GM18870 (cell line): ENCODE data around the gene FAM149A.

Experiments
- ATAC-seq: cut with Tn5 transposase; IDR thresholded peaks from one replicate; pipeline ENCODE4 v1.9.1; 2021; ENCODE audit warnings: moderate library complexity; ENCODE audit not compliant: unreplicated experiment

The FAM149A gene

DNA sequence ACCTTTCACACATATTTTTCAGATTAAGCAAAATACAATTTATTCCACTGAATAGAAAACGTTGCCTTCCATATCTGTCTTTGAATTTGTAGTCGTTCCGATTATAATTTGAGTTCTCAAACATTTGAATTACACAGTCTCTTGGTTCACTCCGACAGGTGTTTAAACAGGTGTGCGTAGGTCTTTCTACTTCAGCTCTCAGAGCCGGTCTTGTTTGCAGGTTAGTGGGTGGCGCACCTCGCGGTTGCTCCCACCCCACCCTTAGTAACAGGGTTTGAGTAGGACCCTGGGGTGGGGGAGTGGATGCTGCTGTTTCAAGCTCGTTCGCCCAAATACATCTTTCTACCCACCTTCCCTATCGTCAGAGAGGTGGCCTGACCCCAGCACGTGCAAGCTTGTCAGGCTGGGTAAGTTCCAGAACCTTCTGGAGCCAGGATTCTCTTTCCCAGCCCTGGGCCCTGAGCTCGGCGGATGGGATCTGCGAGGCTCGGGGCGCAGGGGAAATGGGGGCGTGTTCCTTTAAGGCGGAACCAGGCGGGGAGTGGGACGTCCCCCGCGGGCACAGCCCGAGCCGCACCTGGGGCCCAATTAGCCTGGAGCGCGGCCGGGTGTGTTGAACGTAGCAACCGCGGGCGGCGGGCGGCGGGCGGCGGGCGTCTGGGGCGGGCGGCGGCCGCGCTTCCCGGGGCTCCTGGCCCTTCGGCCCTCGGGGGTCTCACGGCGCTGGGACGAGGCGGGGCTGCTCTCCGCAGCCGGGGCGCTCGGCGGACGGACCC, at the start of gene FAM149A:
FAM149A (plus strand) TSS at position 591 of the 776 bp plus-strand sequence.
- no peak for ATAC-seq

DNA sequence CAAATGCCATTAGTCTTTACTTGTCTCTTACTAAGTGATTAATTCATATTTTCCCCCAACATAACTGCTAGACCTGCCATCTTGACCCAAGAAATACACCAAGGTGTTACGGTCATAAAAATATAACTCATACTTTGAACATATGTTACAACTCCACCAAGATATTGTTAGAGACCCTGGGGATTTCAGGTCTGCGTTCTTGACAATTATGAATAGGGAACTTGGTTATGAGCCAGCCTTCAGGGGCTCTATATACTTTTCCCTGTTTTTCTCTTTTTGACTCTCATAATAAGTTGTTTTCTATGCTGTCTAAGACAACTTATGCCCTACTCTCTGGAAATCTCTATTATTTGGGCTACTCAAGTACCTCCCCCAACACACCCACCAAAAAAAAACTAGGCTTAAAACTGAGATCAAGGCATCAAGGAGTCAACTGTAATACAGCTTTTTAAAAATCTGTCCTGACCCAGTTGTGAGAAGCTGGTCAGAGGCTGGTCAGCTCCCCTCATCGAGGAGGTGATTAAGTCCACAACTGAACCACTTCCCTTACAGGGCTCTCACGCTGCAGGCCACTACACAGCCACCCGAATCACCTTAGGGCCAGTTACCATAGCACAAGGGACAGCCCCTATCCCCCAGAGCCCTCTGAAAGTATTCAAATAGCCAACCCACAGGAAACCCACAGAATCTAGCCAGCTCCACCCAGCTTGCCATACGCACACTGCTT, 46.1 kb upstream of the FAM149A start:
- peak; percentile 100 for ATAC-seq

DNA sequence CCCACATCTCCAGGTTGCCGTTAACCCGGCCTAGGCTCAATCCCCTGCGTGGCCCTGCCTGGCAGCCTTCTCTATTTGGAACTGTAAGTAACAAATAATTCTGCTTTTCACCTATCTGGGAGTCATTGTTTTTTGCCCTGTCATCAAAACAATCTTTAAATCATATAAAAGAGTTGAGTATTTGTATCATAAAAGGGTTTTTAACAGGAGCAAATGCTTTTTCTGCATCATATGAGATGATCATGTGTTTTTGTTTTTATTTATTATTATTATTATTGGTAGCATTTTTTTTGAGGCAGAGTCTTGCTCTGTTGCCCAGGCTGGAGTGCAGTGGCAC, 45.6 kb upstream of the FAM149A start:
- ATAC-seq, result no peak

DNA sequence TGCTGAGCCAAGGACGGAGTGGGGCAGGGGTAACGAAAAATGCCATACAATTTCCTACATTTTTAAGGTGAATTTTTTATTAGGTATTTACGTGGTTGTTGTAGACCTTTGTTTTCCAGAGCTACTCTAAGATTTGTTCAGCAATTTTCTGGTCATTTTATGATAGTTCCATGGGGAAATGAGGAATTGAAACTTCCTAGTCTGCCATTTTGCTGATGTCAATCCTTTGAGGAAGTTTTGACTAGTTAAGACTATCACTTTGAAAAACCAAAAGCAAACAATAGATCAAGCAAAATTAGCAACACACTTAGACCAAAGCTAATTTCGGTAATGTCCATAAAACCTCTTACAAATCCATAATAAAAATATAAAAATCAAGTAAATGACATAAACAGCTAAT, 42.6 kb upstream of the FAM149A start:
- ATAC-seq, result no peak

DNA sequence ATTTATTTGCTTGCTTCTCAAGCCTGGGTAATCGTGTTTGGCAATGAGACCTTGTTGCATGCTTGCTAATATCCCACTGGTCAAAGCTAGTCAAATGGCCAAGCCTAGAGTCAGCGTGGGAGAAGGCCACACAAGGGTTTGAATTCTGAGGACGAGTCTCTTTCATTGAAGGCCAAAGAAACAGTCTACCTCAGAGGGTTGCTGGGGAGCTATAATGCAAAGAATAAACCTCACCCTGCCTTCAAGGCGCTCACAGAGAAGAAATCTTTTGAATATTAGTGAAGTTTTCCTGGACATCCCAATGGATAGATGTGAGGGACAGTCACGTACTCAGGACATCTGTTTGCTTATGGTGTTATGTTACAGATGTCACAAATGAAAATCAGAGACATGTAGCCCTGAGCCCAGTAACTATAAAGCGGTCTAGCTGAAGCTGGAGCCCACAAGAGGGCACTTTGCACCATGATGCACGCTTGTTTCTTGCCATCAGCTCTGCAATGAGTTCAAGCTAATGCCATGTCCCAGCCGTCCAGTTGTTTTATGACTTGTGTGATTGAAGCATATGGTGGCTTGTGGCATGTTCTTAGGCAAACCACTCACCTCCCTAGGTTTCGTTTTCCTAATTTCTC, 36.6 kb upstream of the FAM149A start:
- ATAC-seq, result peak; percentile 87

DNA sequence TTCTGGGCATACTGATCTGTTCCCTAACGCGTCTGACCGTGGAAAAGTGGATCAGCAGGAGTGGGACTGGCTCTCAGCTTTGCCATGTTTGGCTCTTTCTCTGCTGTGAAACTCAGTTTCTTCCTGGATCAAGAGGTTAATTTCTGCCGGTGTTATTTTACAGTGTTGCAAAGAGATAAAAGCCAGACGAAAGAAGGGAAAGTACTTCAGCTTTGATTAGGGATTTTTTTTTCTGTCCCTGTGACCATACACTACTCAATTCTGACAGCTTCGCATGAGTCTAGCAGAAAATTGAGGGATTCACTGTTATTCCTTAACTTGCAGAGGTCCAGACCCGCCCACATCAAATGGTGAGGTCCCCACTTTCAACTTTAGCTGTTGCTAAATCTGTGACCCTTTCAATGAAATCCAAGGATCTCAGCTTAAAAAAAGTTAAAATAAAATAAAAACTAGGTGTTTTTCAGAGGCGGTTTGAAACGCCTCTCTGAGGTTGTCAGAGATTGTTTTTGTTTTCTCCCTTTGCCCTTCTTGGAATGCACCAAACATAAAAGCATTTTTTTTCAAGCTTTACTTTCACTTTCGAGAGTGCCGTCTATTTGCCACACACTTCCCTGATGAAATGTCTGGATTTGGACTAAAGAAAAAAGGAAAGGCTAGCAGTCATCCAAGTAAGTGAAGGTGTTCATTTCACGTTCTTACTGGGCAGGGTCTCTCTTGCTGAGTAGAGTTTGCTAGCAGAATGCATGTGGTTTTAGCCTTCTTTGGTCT, 35.7 kb upstream of the FAM149A start, which contains the start of gene TLR3:
TLR3 (plus strand) TSS at position 576 of the 768 bp plus-strand sequence. CDS start 7,464 bp downstream, outside the sequence.
- peak; percentile 35 for ATAC-seq

DNA sequence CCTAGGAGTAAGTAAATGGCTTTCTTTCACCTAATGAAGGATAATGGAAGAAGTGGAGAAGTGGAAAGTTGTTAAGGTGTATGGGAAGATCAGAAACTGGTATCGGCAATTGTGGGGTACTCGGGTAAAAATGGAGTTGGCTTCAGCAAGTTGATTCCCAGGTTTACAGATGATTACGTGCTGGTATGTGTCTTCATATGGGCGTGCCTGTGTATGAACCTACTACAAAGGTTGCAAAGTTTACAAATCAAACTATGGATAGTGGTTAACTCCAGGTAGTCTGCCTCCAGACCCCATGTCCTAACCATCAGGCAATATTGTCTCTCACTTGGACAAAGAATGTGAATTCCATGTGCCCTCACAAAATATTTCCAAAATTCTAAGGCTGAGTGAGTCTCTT, 34.8 kb upstream of the FAM149A start:
- no peak for ATAC-seq

DNA sequence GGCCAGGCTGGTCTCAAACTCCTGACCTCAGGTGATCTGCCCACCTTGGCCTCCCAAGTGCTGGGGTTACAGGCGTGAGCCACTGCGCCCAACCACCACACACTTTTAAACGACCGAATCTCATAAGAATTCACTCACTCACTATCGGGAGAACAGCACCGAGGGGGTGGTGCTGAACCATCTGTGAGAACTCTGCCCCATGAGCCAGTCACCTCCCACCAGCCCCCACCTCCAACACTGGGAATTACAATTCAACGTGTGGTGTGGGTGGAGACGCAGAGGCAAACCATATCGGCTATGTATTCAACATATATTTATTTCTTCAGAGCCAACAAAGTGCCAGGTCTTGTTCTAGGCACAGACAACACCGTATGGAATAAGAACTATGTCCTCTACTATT, 32.0 kb upstream of the FAM149A start:
- ATAC-seq, result no peak

DNA sequence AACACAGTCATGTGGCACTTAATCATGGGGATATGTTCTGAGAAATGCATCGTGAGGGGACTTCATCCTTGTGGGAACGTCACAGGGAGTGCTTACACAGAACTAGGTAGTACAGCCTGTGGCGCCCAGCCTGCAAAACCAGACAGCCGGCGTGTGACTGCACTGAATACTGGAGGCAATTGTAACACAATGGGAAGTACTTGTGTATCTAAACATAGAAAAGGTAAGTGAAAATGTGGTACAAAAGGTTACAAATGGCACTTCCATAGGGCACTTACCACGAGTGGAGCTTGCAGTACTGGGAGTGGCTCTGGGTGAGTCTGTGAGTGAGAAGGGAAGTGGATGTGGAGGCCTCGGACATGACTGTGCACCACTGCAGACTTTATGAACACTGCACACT, 30.3 kb upstream of the FAM149A start:
- ATAC-seq, result no peak

DNA sequence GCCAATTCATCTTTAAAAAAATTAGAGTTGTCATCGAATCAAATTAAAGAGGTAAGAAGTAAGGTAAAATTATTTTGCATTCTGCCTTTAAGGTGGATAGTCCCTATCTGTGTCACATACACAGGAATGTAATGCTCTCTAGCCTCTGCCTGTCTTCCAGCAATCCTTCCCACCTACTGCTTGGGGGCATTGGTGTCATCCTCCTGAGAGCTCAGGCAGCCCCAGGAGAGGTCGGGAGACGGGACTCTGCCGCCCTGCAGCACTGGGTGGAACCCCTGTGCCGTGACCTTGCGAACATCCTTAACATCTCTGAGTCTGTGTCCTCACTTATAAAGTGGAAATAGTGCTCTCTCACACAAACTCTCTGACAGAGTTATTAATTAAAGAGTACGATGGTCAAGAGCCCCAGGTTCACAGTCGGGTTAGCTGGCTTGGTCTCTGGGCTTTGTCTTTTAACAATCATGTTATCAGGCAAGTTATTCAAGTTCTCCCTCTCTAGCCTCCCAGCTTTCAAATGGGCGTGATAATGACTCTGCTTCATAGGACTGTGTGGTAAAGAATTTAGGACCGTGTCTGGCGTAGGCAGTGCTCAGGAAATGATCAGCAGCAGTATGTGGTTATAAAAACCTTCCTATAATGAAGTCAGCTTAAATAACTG, 25.4 kb upstream of the FAM149A start:
- no peak for ATAC-seq

DNA sequence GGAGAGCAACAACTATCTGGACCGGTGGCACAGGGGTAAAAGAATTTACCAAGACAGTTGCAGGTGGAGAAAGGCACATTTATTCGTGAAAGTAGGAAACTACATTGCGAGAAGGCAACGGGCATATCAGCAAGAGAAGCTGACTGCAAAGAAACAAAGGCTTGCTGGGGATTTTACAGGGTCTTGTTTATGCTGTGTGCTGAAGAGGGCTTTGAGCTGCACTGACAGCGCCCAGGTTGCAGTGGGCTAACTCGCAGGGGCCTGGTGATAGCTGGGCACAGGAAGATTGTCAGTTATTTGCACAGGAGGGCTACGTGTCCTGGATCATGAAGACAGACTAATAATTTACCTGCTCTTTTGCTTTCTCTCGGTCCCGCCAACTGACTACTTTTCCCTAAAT, 24.8 kb upstream of the FAM149A start:
- no peak for ATAC-seq

DNA sequence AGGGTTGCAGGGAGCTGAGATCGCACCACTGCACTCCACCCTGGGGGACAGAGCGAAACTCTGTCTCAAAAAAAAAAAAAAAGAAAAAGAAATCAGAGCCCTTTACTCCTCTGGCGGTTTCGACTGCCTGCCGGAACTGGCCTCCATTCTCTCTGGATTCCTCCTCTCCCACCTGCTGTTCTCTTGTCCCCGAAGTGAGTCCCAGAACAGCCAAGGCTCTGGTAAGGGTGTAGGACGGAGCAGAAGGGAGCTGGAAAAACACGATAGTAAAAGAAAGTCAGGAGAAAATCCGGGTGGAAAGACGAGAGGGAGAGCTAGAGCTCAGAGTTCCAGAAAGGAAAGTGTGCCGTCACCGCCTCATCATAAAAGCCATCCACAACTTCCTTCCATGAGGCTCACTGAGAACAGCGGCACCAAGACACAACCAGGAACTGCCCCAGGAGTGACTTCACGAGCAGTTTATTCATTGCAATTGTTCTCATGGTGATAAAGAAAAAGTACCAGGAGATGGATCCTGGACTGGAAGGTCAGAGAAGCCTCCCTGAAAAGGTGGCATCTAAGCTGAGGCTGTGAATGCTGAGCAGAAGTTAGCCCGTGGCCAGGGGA, 23.2 kb upstream of the FAM149A start:
- ATAC-seq, result no peak

DNA sequence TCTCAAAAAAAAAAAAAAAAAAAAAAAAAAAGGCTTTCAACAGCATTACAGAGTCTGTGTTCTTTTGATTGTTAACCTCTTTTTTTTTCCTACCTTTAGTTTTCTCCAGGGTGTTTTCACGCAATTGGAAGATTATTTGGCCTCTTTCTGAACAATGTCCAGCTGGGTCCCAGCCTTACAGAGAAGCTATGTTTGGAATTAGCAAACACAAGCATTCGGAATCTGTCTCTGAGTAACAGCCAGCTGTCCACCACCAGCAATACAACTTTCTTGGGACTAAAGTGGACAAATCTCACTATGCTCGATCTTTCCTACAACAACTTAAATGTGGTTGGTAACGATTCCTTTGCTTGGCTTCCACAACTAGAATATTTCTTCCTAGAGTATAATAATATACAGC, 22.3 kb upstream of the FAM149A start:
- ATAC-seq, result no peak

DNA sequence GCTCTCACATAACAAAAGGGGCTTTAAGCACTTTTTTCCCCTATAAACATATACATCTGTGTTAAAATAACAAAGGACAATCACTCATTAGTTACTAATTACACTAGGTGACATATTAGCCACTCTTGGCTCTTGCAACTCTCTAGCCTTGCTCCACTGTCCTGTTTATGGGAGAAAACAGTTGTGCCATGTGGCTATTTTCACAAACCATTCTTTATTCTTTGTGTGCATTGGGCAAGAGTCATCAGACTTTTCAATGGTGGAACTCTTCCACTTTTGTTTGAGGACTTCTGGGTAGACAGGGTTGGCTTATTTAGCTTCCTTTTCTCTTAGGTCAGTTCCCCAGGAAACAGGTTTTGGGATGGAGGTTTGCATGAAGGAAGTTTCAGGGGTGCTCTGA, 16.0 kb upstream of the FAM149A start:
- no peak for ATAC-seq

DNA sequence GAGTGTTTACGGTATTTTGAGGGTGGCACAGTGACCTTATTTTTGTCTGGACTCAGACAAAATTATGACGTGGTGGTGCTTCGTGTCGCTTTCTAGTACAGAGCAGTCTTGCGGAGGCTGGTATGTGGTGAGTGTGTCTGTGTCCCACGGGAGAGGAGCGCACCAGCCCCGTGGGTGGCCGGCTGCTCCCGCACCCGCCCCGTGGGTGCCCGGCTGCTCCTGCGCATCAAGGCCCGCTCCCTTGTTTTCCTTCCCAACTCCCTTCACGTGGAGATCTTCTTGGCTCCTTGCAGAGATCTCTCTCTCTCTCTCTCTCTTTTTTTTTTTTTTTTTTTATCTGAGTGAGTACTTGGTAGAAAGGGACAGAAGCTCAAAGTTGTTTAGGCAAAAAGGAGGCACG, 12.2 kb upstream of the FAM149A start:
- no peak for ATAC-seq

DNA sequence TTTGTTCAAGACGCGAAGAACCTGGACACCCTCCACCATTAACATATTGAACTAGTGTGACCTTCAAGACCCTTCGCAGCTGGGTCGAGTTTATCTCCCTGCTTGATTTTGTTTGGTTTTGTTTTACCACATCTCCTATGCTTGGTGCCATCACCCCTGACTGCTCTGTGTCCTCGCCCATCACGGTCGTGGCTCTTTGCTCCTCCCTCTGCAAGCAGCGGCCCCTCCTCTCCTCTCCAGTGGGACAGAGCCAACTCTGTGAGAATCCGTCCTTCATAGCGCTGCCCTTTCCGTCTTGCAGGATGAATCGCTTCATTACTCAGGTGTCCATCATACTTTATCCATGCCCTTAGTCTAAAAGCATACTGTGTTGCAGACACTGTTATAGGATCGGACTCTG, 9.1 kb upstream of the FAM149A start:
- ATAC-seq, result no peak

DNA sequence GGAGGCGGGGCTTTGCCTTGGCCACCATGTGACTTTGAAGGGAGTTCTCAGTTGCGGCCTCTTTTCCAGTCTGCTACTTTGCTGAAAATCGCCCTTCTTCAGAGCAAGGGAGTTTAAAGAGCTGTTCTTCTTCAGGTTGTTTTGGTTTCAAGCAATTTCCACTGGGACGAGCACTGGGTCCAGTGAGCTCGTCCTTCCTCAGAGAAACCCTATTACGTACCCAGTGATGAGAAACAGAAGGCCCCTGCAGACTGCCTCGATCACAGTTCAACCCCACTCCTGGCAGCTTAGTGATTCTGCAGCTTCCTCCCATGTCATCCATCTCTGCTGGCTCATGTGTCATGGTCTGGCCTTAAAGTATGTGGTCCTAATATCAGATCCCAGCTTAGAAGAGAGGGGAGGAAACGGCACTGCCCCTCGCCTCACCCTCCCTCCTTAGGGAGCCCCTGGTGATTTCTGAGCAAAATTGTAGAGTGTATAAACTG, 7.8 kb upstream of the FAM149A start:
- no peak for ATAC-seq

DNA sequence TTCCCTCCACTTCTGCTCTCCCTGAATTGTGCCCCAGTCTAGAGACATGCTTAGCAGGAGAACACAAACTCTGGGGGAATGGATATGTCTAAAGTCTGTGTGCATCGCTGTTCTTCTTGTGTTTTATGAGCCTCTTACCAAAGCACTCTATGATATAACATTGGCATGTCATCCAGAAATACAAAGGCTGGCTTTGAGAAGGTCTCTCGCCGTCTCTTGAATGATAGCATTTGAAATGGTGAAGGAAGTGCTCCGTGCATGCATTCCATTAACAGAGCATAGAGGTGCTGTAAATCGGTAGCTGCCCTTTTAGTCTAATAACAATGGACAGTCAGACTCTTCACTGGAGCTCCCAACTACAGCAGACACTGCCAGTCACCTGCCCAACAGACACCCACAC, 7.1 kb upstream of the FAM149A start:
- no peak for ATAC-seq

DNA sequence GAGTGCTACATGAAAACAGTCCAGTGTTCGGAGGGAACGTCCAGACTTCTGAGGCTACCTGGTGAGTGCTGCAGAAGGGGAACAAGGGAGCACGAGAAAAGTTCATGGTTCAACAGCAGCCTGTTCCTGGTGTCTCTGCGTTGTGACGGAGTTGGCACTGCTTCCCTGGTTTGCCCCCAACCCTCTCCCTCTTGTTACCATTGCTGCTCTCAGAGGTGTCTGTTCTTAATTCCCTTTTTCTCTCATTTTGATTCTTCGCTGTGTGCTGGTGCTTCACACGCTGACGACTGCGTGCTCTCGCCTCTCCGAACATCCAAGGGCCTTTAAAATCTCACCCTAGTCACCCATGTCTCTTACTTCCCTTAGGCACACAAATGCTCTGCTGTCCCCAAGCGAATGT, 1.6 kb upstream of the FAM149A start:
- ATAC-seq, result no peak
